ENCODE results near the gene LPP. TPM values are rescaled to one million over a fixed set of nuclear protein-coding genes. Genes with fewer than 3 reads are reported as not detected.

The LPP gene
- total and polyA plus RNA-seq, 2 donors from 2014 or later: 6.7 to 233 TPM

DNA sequence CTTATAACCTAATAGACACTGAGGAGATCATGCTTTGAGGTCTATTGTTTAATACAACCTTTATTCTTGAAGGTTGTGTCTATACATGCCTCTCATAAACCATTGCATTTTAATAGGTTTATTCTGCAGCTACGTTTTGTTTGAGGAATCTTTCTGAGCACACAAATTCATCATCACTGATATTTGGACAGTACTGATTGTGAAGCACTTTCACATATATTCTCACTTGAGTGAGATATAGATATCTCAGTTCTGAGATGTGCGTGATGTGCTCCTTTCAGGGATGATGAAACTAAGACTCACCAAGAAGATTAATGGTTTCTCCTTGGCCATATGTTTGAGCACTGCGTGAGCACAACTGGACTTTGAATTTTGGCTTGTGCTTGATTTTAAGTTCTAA is 374.4 kb downstream of the LPP start:
- Histone ChIP-seq H3K9ac (ENCODE audit: low read length in 3 of 3) (no peak overlapping the region), H3K36me3 (ENCODE audit: control insufficient read depth in 2 of 3, insufficient read depth in 3 of 3, low read length in 3 of 3) (no peaks in the 10 kb centered on the region), H3K27me3 (ENCODE audit: control insufficient read depth, insufficient read depth, low read length) (no peaks in the 10 kb centered on the region), H3K9me3 (ENCODE audit: control insufficient read depth in 2 of 3, insufficient read depth in 1 of 3, low read length in 3 of 3) (no peaks in the 10 kb centered on the region), H3K4me3 (ENCODE audit: low read length in 3 of 3) (no peak overlapping the region), H3K27ac (ENCODE audit: low read depth in 2 of 2, low read length in 2 of 2) (no peak overlapping the region), H3K4me1 (ENCODE audit: control insufficient read depth in 2 of 3, insufficient read depth in 2 of 3, low read depth in 1 of 3, low read length in 3 of 3) (no peaks in the 10 kb centered on the region)
- no peak for TF ChIP-seq CTCF (IDR thresholded peaks at IDR 0.05; ENCODE audit: borderline replicate concordance, extremely low read depth, insufficient read depth)
- intact Hi-C loops (cut with DNase I): no loop called here
- DNase-seq: no peak
- FAIRE-seq: no peak

- Histone ChIP-seq H3K4me1 (ENCODE audit: control insufficient read depth in 2 of 3, insufficient read depth in 2 of 3, low read depth in 1 of 3, low read length in 3 of 3) (no peaks in the 10 kb centered on the region), H3K9ac (ENCODE audit: low read length in 3 of 3) (no peak overlapping the region), H3K27me3 (ENCODE audit: control insufficient read depth, insufficient read depth, low read length) (no peaks in the 10 kb centered on the region), H3K4me3 (ENCODE audit: low read length in 3 of 3) (no peak overlapping the region), H3K36me3 (ENCODE audit: control insufficient read depth in 2 of 3, insufficient read depth in 3 of 3, low read length in 3 of 3) (no peaks in the 10 kb centered on the region), H3K9me3 (ENCODE audit: control insufficient read depth in 2 of 3, insufficient read depth in 1 of 3, low read length in 3 of 3) (no peaks in the 10 kb centered on the region), H3K27ac (ENCODE audit: low read depth in 2 of 2, low read length in 2 of 2) (no peak overlapping the region)
- no peak for DNase-seq
- intact Hi-C loops (cut with DNase I): no loop called here
- no peak for TF ChIP-seq CTCF (IDR thresholded peaks at IDR 0.05; ENCODE audit: borderline replicate concordance, extremely low read depth, insufficient read depth)
- no peak for FAIRE-seq
Observed at GRCh38 chr3:188529228-188529627, 375.3 kb downstream of the LPP start.

GRCh38 chr3:188530226-188530625 is 376.3 kb downstream of the LPP start:
- Histone ChIP-seq H3K27me3 (ENCODE audit: control insufficient read depth, insufficient read depth, low read length) (no peaks in the 10 kb centered on the region), H3K4me1 (ENCODE audit: control insufficient read depth in 2 of 3, insufficient read depth in 2 of 3, low read depth in 1 of 3, low read length in 3 of 3) (no peaks in the 10 kb centered on the region), H3K9me3 (ENCODE audit: control insufficient read depth in 2 of 3, insufficient read depth in 1 of 3, low read length in 3 of 3) (no peaks in the 10 kb centered on the region), H3K4me3 (ENCODE audit: low read length in 3 of 3) (no peak overlapping the region), H3K36me3 (ENCODE audit: control insufficient read depth in 2 of 3, insufficient read depth in 3 of 3, low read length in 3 of 3) (no peaks in the 10 kb centered on the region), H3K27ac (ENCODE audit: low read depth in 2 of 2, low read length in 2 of 2) (no peak overlapping the region), H3K9ac (ENCODE audit: low read length in 3 of 3) (no peak overlapping the region)
- DNase-seq (no peak), FAIRE-seq (no peak)
- TF ChIP-seq CTCF (IDR thresholded peaks at IDR 0.05; ENCODE audit: borderline replicate concordance, extremely low read depth, insufficient read depth): no peak
- intact Hi-C loops (cut with DNase I): no loop called here

GRCh38 chr3:188531210-188531609 is 377.3 kb downstream of the LPP start:
- H3K27ac ChIP-seq (ENCODE audit: low read depth in 2 of 2, low read length in 2 of 2): no peak overlapping the region
- FAIRE-seq: no peak

More at GRCh38 chr3:188531210-188531609, 377.3 kb downstream of the LPP start:
- Histone ChIP-seq H3K9me3 (ENCODE audit: control insufficient read depth in 2 of 3, insufficient read depth in 1 of 3, low read length in 3 of 3) (no peaks in the 10 kb centered on the region), H3K4me3 (ENCODE audit: low read length in 3 of 3) (no peak overlapping the region), H3K27me3 (ENCODE audit: control insufficient read depth, insufficient read depth, low read length) (no peaks in the 10 kb centered on the region), H3K9ac (ENCODE audit: low read length in 3 of 3) (no peak overlapping the region), H3K4me1 (ENCODE audit: control insufficient read depth in 2 of 3, insufficient read depth in 2 of 3, low read depth in 1 of 3, low read length in 3 of 3) (no peaks in the 10 kb centered on the region), H3K36me3 (ENCODE audit: control insufficient read depth in 2 of 3, insufficient read depth in 3 of 3, low read length in 3 of 3) (no peaks in the 10 kb centered on the region)
- intact Hi-C loops (cut with DNase I): no loop called here
- DNase-seq: no peak
- TF ChIP-seq CTCF (IDR thresholded peaks at IDR 0.05; ENCODE audit: borderline replicate concordance, extremely low read depth, insufficient read depth): no peak

Data from kidney (tissue), 14 donors.